HG02852 (cell line): Measurements from ENCODE around the gene RPUSD3.
A peak's percentile ranks its signal among the peaks of the same experiment; 100 is the strongest.

Experiments used
- ATAC-seq: cut with Tn5 transposase; IDR thresholded peaks from one replicate; pipeline ENCODE4 v1.9.1; 2021; ENCODE audit warnings: mild to moderate bottlenecking, moderate library complexity; ENCODE audit not compliant: unreplicated experiment

Gene RPUSD3

GRCh38 chr3:9806688-9807589 lies 36.9 kb downstream of the RPUSD3 start:
- no peak for ATAC-seq

- no peak for ATAC-seq
Measured at GRCh38 chr3:9806137-9806536, 37.7 kb downstream of the RPUSD3 start.

GRCh38 chr3:9804996-9805395 lies 38.8 kb downstream of the RPUSD3 start:
- ATAC-seq = no peak

- no peak for ATAC-seq
Measured at GRCh38 chr3:9803494-9803893, 40.3 kb downstream of the RPUSD3 start.

- no peak for ATAC-seq
Measured at GRCh38 chr3:9800529-9800928, 43.3 kb downstream of the RPUSD3 start.

- ATAC-seq = no peak
Measured at GRCh38 chr3:9797196-9797945, 46.4 kb downstream of the RPUSD3 start.

GRCh38 chr3:9795207-9795606 lies 48.6 kb downstream of the RPUSD3 start:
- no peak for ATAC-seq

- ATAC-seq = no peak
Measured at GRCh38 chr3:9794400-9794799, 49.4 kb downstream of the RPUSD3 start.

- ATAC-seq = peak; percentile 9
Measured at GRCh38 chr3:9793161-9793781, 50.5 kb downstream of the RPUSD3 start.

GRCh38 chr3:9792405-9793160 lies 51.2 kb downstream of the RPUSD3 start, which contains the start of the genes ARPC4 and TADA3:
ARPC4 (plus strand) TSS chr3:9793082; CDS start chr3:9793122, 40 bp downstream.
TADA3 (minus strand) TSS chr3:9792473; CDS start chr3:9791466, 1,007 bp downstream.
- peak; percentile 79 for ATAC-seq

- no peak for ATAC-seq
Measured at GRCh38 chr3:9791790-9792404, 51.9 kb downstream of the RPUSD3 start.

- no peak for ATAC-seq
Measured at GRCh38 chr3:9791127-9791526, 52.7 kb downstream of the RPUSD3 start.
